Ovary (tissue), 3 donors: ENCODE results near the gene MRM3.

ENCODE experiments used
- CTCF ChIP-seq, 3 donors: fragments of 450-650 bp in 2 of 3; fragments of 200-600 bp in 1 of 3; IDR thresholded peaks; one replicate each; pipeline versions ENCODE4 v1.5.1 to v1.8.0; 2016 to 2022; ENCODE audit warnings: antibody characterized with exemption in 3 of 3, mild to moderate bottlenecking in 1 of 3
- EP300 ChIP-seq: sonication (generic); formaldehyde crosslinking; IDR thresholded peaks from one replicate; pipeline ENCODE4 v1.6.1; 2017; ENCODE audit warnings: antibody characterized with exemption
- POLR2A ChIP-seq: fragments of 450-650 bp; IDR thresholded peaks from one replicate; pipeline ENCODE4 v1.6.1; 2017; ENCODE audit warnings: antibody characterized with exemption, mild to moderate bottlenecking, moderate library complexity
- donor health status: DM: no; HTN: no; CAD: no.

GRCh38 chr17:753418-753817 lies 28.7 kb upstream of the MRM3 start:
- TF ChIP-seq CTCF (IDR thresholded peaks at IDR 0.05) (no peak), POLR2A (no peak), EP300 (no peak)
